ENCODE measurements around the gene TRIM13.
"Not testable (repeated sequence)": the region's sequence is repeated elsewhere in the genome, so short reads cannot be mapped to it uniquely, and the experiment has no call there.

Gene TRIM13

GRCh38 chr13:49996951-49997895 is at the start of gene TRIM13:
TSS of gene TRIM13 (plus strand) at chr13:49997042. CDS start at chr13:50011941, 14,899 bp downstream.
- peak; percentile 65 to 74 for DNase-seq (ENCODE audit: low read depth in 2 of 2)

GRCh38 chr13:49948777-49949270 is 48.0 kb upstream of the TRIM13 start:
- not testable (repeated sequence) for DNase-seq (ENCODE audit: low read depth in 2 of 2)

- no peak for DNase-seq (ENCODE audit: low read depth in 2 of 2)
These were observed 44.9 kb upstream of the TRIM13 start for GRCh38 chr13:49951754-49952535.

- DNase-seq (ENCODE audit: low read depth in 2 of 2), result no peak
These were observed 43.3 kb upstream of the TRIM13 start for GRCh38 chr13:49953560-49953959.

GRCh38 chr13:49954674-49955455 is 42.0 kb upstream of the TRIM13 start:
- no peak for DNase-seq (ENCODE audit: low read depth in 2 of 2)

- DNase-seq (ENCODE audit: low read depth in 2 of 2), result no peak
These were observed 40.7 kb upstream of the TRIM13 start for GRCh38 chr13:49956131-49956530.

GRCh38 chr13:49958321-49958720 is 38.5 kb upstream of the TRIM13 start:
- no peak for DNase-seq (ENCODE audit: low read depth in 2 of 2)

- no peak for DNase-seq (ENCODE audit: low read depth in 2 of 2)
These were observed 29.4 kb upstream of the TRIM13 start for GRCh38 chr13:49967456-49967855.

- DNase-seq (ENCODE audit: low read depth in 2 of 2), result no peak
These were observed 24.1 kb upstream of the TRIM13 start for GRCh38 chr13:49972709-49973108.

GRCh38 chr13:49975826-49976225 is 21.0 kb upstream of the TRIM13 start:
- no peak for DNase-seq (ENCODE audit: low read depth in 2 of 2)

- DNase-seq (ENCODE audit: low read depth in 2 of 2), result peak in 1 of 2 experiments; percentile 12
These were observed 20.3 kb upstream of the TRIM13 start for GRCh38 chr13:49976314-49977258.

GRCh38 chr13:49977992-49978391 is 18.9 kb upstream of the TRIM13 start:
- DNase-seq (ENCODE audit: low read depth in 2 of 2), result no peak

GRCh38 chr13:49980266-49980665 is 16.6 kb upstream of the TRIM13 start:
- DNase-seq (ENCODE audit: low read depth in 2 of 2), result no peak

- DNase-seq (ENCODE audit: low read depth in 2 of 2), result no peak
These were observed 11.7 kb upstream of the TRIM13 start for GRCh38 chr13:49985129-49985528.

GRCh38 chr13:49986471-49986870 is 10.4 kb upstream of the TRIM13 start:
- DNase-seq (ENCODE audit: low read depth in 2 of 2), result no peak

GRCh38 chr13:49990612-49991011 is 6.2 kb upstream of the TRIM13 start:
- not testable (repeated sequence) for DNase-seq (ENCODE audit: low read depth in 2 of 2)

- DNase-seq (ENCODE audit: low read depth in 2 of 2), result no peak
These were observed 3.7 kb upstream of the TRIM13 start for GRCh38 chr13:49993111-49993510.

- DNase-seq (ENCODE audit: low read depth in 2 of 2), result no peak
These were observed 3.2 kb upstream of the TRIM13 start for GRCh38 chr13:49993666-49994065.

GRCh38 chr13:49995625-49996101 is 1.2 kb upstream of the TRIM13 start:
- no peak for DNase-seq (ENCODE audit: low read depth in 2 of 2)

- DNase-seq (ENCODE audit: low read depth in 2 of 2), result peak; percentile 87 to 89
These were observed 504 bp upstream of the TRIM13 start for GRCh38 chr13:49996161-49996915.

Measured in fibroblast of skin of left biceps (primary cell).